ENCODE measurements around the gene PRSS50.
"Not testable (repeated sequence)": the region's sequence is repeated elsewhere in the genome, so short reads cannot be mapped to it uniquely, and the experiment has no call there.

PRSS50 gene

DNA sequence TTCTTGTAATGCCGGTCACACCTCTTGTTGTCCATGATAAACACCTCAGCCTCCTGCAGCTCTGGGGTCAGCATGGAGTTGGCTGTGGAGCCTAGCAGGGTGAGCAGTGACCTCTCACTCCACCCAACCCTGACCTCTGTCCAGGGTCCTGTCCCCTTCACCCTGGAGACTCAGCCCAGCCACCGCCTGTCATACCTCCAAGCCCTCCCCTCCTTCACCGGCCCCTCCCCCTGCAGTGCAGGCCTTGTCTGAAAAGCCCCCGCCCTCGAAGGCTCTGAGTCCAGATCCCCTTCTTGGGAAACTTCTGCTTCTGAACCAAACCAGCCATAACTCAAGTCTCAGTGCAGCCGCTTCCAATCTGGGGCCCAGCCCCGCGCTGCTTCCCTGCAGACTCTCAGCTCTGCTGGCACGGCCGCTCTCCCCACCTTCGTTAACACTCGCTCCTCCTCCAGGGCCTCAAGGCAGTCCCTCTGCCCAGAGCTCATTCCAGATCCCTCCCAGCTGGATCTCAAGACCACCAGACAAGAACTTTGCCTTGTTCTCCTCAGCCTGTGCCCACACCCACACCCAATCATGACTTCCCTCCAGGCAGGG, 25.4 kb upstream of the PRSS50 start:
- TF ChIP-seq, protein P1, sequence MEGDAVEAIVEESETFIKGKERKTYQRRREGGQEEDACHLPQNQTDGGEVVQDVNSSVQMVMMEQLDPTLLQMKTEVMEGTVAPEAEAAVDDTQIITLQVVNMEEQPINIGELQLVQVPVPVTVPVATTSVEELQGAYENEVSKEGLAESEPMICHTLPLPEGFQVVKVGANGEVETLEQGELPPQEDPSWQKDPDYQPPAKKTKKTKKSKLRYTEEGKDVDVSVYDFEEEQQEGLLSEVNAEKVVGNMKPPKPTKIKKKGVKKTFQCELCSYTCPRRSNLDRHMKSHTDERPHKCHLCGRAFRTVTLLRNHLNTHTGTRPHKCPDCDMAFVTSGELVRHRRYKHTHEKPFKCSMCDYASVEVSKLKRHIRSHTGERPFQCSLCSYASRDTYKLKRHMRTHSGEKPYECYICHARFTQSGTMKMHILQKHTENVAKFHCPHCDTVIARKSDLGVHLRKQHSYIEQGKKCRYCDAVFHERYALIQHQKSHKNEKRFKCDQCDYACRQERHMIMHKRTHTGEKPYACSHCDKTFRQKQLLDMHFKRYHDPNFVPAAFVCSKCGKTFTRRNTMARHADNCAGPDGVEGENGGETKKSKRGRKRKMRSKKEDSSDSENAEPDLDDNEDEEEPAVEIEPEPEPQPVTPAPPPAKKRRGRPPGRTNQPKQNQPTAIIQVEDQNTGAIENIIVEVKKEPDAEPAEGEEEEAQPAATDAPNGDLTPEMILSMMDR (IDR thresholded peaks at IDR 0.05; ENCODE audit: low read depth, low read length) = no peak
- Histone ChIP-seq H3K9me3 (no peaks in the 10 kb centered on the region), H3K36me3 (no peaks in the 10 kb centered on the region), H3K4me1 (no peaks in the 10 kb centered on the region), H3K27me3 (no peaks in the 10 kb centered on the region), H3K4me3 (ENCODE audit: low read depth, low read length) (no peak overlapping the region)
- DNase-seq = no peak

DNA sequence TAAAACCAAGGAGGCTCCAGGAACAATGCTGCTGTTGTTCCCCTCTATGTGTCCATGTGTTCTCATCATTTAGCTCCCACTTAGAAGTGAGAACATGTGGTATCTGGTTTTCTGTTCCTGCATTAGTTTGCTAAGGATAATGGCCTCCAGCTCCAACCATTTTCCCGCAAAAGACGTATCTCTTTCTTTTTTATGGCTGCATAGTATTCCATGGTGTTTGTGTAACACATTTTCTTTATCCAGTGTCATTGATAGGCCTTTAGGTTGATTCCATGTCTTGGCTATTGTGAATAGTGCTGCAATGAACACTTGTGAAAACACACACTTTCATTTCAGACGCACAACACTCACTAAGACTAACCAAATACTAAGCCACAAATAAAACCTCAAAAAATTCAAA, 21.9 kb upstream of the PRSS50 start:
- H3K36me3 ChIP-seq; H3K9me3 ChIP-seq; DNase-seq; H3K27me3 ChIP-seq; H3K4me1 ChIP-seq; H3K4me3 ChIP-seq (ENCODE audit: low read depth, low read length): not testable (repeated sequence)

DNA sequence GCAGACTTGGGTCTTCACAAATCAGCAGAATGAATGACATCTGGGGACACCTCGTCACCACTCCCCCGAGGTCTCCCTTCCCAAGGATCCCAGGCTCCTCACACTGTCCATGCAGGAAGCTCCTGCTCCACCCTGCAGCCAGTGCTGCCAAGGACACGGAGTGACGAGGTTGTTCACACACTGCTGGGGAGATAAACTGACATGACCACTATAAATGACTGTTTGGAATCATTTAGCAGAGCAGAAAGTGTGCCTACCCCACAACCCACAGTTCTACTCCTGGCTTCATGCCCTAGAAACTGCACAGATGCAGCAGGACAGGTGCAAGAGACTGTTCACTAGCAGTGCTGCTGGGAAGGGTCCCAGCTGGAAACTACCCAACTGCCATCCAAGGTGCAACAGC, 19.7 kb upstream of the PRSS50 start:
- Histone ChIP-seq H3K9me3 (no peaks in the 10 kb centered on the region), H3K4me3 (ENCODE audit: low read depth, low read length) (no peak overlapping the region), H3K4me1 (no peaks in the 10 kb centered on the region), H3K27me3 (no peaks in the 10 kb centered on the region), H3K36me3 (no peaks in the 10 kb centered on the region)
- TF ChIP-seq, protein P1 (IDR thresholded peaks at IDR 0.05; ENCODE audit: low read depth, low read length) = no peak
- DNase-seq = no peak

DNA sequence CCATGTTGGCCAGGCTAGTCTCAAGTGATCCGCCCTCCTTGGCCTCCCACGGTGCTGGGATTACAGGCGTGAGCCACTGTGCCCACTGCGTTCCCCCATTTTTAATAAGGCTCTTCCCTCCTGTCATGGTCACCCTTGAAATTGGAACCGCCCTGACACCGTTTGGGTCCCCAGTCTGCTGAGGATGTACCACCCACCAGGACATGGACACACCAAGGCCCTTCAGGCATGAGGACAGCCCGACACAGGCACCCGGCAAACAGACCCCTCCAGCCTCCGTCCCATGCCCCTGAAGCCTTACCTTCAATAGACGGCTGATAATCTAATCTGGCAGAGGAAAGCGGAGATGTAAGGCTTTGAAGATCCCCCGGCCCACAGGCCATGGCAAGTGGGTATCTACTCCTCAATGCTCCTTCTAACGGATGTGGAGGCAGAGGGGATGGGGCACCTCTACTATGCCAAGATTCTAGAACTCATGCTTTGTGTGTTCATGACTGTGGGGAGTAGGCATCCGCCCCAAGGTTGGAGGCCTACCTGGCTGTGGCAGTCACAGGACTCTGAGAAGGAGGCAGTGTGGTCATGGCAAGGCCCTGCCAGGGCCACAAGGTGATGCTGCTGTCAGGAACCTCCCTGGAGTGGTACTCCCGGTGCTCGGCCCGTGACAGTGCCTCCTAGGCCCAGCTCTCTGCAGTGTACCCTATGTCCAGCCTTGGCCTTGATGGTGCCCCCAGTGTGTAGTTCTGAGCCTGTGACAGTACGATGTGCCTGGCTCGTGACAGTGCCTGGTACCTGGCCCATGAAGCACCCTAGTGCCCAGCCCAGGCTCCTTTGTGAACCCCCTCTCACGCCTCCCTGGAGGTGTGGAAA, 18.6 kb upstream of the PRSS50 start:
- DNase-seq = no peak
- Histone ChIP-seq H3K4me3 (ENCODE audit: low read depth, low read length) (no peak overlapping the region), H3K27me3 (no peaks in the 10 kb centered on the region), H3K4me1 (no peaks in the 10 kb centered on the region), H3K9me3 (no peaks in the 10 kb centered on the region), H3K36me3 (no peaks in the 10 kb centered on the region)
- TF ChIP-seq, protein P1 (IDR thresholded peaks at IDR 0.05; ENCODE audit: low read depth, low read length) = no peak

DNA sequence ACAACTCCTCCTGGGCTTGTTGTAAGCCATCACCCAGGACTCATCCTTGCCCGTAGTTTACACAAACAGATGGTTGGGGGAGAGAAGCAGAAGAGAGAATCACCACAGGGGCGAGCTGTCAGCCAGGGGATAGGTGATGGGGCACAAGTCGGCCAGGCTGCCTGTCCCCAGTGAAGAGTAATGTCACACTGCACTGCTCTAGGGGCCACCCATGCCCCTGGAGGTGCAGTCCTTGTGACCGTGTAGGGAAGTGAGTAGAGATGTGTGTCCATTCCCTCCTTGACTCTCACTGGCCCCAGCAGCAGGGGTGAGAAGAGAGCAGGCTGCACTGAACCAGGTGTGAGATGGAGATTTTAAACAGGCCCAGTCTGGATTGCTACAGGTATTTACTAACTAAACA, 17.1 kb upstream of the PRSS50 start:
- no peak for DNase-seq
- TF ChIP-seq, protein P1 (IDR thresholded peaks at IDR 0.05; ENCODE audit: low read depth, low read length) = no peak

DNA sequence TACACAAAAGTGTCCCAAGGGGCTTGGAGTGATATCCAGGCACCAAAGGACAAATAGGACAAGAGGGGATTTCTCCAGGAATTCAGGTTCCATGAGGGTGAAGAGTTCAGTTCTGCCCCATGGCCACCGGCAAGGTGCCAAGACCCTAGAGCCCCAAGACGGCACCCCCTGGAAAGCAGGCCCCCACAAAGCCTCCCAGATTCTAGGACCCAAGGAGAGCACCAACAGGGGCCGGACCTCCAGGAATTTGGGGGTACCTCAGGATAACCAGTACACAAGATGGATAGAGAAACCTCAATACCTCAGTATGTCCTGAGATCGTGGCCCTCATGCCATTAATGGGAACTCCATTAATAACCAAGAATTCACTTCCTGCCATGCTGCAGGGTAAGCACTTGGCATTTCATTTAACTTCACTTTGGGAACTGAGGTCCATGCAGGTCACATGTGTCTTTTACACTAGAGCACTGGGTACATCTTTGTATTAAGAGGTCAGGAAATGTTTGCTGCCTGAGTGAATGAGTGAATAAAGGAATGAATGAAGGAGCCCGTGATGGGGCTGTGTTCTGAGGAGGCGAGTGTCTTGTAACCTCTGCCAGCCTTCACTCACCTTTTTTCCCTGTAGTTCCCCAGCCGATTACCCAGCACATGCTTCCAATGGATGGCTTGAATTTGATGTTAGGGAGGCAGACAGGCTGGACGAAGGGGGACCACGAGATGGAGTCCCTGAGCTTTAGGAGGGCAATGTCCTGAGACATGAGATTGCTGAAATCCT, 15.5 kb upstream of the PRSS50 start:
- no peaks in the 10 kb centered on the region for H3K4me1 ChIP-seq
- H3K4me3 ChIP-seq (ENCODE audit: low read depth, low read length) = no peak overlapping the region
- no peaks in the 10 kb centered on the region for H3K36me3 ChIP-seq
- TF ChIP-seq, protein P1 (IDR thresholded peaks at IDR 0.05; ENCODE audit: low read depth, low read length) = no peak
- H3K27me3 ChIP-seq = no peaks in the 10 kb centered on the region
- H3K9me3 ChIP-seq = no peaks in the 10 kb centered on the region
- no peak for DNase-seq

More for the DNA sequence above, 17.1 kb upstream of the PRSS50 start:
- no peaks in the 10 kb centered on the region for H3K9me3 ChIP-seq
- H3K36me3 ChIP-seq = no peaks in the 10 kb centered on the region
- H3K4me1 ChIP-seq = no peaks in the 10 kb centered on the region
- no peaks in the 10 kb centered on the region for H3K27me3 ChIP-seq
- H3K4me3 ChIP-seq (ENCODE audit: low read depth, low read length) = no peak overlapping the region
